Endothelial cell of umbilical vein (primary cell): Measurements from ENCODE around the gene CARNS1.

Source experiments
- EZH2 ChIP-seq: IDR thresholded peaks from 2 replicates; pipeline ENCODE4 v1.6.1; 2012; ENCODE audit warnings: borderline replicate concordance, low read depth, mild to moderate bottlenecking, moderate library complexity, low read length, inconsistent platforms; ENCODE audit not compliant: severe bottlenecking
- POLR2A ChIP-seq: IDR thresholded peaks from 2 replicates; pipeline ENCODE4 v1.6.1; 2012; ENCODE audit warnings: low read depth, mild to moderate bottlenecking, control low read depth, low read length
- POLR2AphosphoS5 ChIP-seq: IDR thresholded peaks from 2 replicates; pipeline ENCODE4 v1.6.1; 2012; ENCODE audit warnings: low read depth, mild to moderate bottlenecking, control low read depth, low read length, moderate library complexity; ENCODE audit not compliant: insufficient read depth
- TF ChIP-seq, protein P1 (sequence below), 2 donors: IDR thresholded peaks; 1 replicate in 1 of 2; 2 replicates in 1 of 2; pipeline ENCODE4 v1.5.1; 2011; ENCODE audit warnings: low read length in 2 of 2, mild to moderate bottlenecking in 2 of 2, moderate library complexity in 2 of 2, control low read depth in 1 of 2, inconsistent platforms in 1 of 2, low read depth in 1 of 2; ENCODE audit not compliant: insufficient read depth in 1 of 2; ENCODE audit errors: extremely low read depth in 1 of 2
- TF ChIP-seq, protein P2 (sequence below): IDR thresholded peaks from 2 replicates; pipeline ENCODE4 v1.6.1; 2011; ENCODE audit not compliant: insufficient read depth, insufficient read length

DNA sequence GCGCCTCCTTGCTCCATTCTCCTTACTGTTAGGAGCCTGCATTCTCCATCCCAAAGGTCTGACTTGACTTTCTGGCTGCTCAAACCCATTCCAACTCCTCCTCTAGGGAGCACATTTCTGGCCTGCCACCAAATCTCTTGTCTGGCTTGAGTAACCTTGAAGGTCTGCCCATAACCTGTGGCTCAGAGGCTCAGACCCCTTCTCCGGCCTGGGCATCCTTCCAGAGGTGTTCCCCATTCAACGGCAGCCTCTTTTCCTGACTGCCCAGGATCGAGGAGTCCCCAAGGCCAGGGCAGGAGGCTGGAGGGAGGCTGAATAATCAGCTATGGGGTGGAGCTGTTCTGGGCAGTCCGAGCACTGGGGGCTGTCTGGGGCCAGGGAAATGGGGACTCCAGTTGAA is 21.5 kb upstream of the CARNS1 start:
- TF ChIP-seq, protein P1, sequence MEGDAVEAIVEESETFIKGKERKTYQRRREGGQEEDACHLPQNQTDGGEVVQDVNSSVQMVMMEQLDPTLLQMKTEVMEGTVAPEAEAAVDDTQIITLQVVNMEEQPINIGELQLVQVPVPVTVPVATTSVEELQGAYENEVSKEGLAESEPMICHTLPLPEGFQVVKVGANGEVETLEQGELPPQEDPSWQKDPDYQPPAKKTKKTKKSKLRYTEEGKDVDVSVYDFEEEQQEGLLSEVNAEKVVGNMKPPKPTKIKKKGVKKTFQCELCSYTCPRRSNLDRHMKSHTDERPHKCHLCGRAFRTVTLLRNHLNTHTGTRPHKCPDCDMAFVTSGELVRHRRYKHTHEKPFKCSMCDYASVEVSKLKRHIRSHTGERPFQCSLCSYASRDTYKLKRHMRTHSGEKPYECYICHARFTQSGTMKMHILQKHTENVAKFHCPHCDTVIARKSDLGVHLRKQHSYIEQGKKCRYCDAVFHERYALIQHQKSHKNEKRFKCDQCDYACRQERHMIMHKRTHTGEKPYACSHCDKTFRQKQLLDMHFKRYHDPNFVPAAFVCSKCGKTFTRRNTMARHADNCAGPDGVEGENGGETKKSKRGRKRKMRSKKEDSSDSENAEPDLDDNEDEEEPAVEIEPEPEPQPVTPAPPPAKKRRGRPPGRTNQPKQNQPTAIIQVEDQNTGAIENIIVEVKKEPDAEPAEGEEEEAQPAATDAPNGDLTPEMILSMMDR (IDR thresholded peaks at IDR 0.05; ENCODE audit: extremely low read depth in 1 of 2, insufficient read depth in 1 of 2, low read depth in 1 of 2, low read length in 2 of 2) = no peak
- TF ChIP-seq EZH2 (no peak), POLR2A (no peak), POLR2AphosphoS5 (no peak)
- TF ChIP-seq, protein P2, sequence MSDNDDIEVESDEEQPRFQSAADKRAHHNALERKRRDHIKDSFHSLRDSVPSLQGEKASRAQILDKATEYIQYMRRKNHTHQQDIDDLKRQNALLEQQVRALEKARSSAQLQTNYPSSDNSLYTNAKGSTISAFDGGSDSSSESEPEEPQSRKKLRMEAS = no peak
